ENCODE results near the gene IQCE.

Gene IQCE

GRCh38 chr7:2637066-2637471 is 78.3 kb downstream of the IQCE start:
- no peak for DNase-seq
- Histone ChIP-seq H3K9me3 (ENCODE audit: severe bottlenecking) (no peaks in the 10 kb centered on the region), H3K4me3 (ENCODE audit: low read depth, low read length) (no peak overlapping the region), H3K27ac (no peak overlapping the region), H3K27me3 (ENCODE audit: insufficient read depth, low read depth, severe bottlenecking) (no peaks in the 10 kb centered on the region), H3K36me3 (peaks cover 39% of the 10 kb centered on the region)
- no peak for TF ChIP-seq CTCF (IDR thresholded peaks at IDR 0.05; ENCODE audit: low read depth, low read length)

DNA sequence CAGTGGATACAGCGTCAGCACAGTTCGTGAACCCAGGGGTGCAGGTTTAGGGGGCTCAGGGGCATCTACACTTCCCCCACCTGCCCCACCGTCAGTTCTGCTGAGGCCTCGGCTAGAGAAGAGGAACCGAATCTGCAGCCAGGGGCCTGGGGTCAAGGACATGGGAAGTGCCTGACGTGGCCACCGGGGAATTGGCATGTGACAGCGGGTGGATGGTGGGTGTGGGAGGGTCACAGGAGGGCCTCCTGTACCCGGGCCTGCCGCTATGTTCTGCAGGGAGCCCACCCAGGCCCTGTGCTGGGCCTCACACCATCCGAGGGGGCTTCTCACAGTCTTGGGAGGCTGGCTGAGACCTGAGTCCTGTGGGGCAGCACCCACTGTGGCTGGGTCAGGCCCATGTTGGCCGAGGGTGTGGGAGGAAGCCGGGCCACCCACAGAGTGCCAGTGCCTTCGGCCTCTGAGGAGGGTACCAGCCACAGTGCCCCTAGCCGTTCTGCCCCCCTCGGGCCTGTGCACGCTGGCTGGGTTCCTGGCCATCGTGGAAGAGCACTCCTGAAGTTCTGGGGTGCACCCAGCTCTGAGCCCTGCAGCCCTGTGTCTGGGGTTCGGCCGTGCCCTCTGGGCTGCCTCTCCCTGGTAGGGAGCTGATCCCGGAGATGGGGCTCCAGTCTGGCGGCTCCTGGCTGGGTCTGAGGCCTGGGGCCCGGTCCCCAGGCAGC is 78.9 kb downstream of the IQCE start:
- H3K36me3 ChIP-seq = peaks cover 41% of the 10 kb centered on the region
- no peak for DNase-seq
- H3K4me3 ChIP-seq (ENCODE audit: low read depth, low read length) = no peak overlapping the region
- no peak for TF ChIP-seq CTCF (IDR thresholded peaks at IDR 0.05; ENCODE audit: low read depth, low read length)
- no peak overlapping the region for H3K27ac ChIP-seq
- H3K9me3 ChIP-seq (ENCODE audit: severe bottlenecking) = no peaks in the 10 kb centered on the region
- no peaks in the 10 kb centered on the region for H3K27me3 ChIP-seq (ENCODE audit: insufficient read depth, low read depth, severe bottlenecking)

GRCh38 chr7:2638224-2638991 is 79.6 kb downstream of the IQCE start:
- H3K4me3 ChIP-seq (ENCODE audit: low read depth, low read length) = no peak overlapping the region

DNA sequence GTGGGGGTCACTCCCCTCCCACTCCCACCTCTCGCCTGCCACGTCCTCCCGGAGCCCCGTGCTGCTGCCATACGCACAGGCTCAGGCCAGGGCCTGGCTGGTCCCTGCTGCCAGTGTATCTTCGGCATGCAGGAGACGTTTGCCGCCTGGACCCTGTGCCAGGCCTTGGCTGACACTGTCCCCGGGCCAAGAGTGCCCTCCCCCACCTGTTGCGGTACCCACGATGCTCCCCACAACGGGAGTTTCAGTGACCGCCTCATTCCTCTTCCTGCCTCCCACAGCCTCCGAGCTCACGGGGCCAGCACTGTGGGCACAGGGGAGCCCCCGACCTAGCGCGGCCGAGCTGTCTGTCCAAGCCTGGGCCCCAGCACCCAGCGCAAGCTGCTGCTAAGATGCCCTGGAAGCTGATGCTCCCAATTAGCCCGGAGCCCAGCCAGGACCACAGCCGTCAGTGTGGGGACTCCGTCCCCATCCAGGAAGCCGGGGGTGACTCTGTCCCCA is 80.5 kb downstream of the IQCE start:
- no peaks in the 10 kb centered on the region for H3K9me3 ChIP-seq (ENCODE audit: severe bottlenecking)
- DNase-seq = no peak
- no peaks in the 10 kb centered on the region for H3K27me3 ChIP-seq (ENCODE audit: insufficient read depth, low read depth, severe bottlenecking)
- TF ChIP-seq CTCF (IDR thresholded peaks at IDR 0.05; ENCODE audit: low read depth, low read length) = no peak
- no peak overlapping the region for H3K4me3 ChIP-seq (ENCODE audit: low read depth, low read length)
- peaks cover 33% of the 10 kb centered on the region for H3K36me3 ChIP-seq
- no peak overlapping the region for H3K27ac ChIP-seq

More at GRCh38 chr7:2638224-2638991, 79.6 kb downstream of the IQCE start:
- Histone ChIP-seq H3K27ac (no peak overlapping the region), H3K36me3 (peaks cover 41% of the 10 kb centered on the region), H3K9me3 (ENCODE audit: severe bottlenecking) (no peaks in the 10 kb centered on the region), H3K27me3 (ENCODE audit: insufficient read depth, low read depth, severe bottlenecking) (no peaks in the 10 kb centered on the region)
- DNase-seq = no peak
- no peak for TF ChIP-seq CTCF (IDR thresholded peaks at IDR 0.05; ENCODE audit: low read depth, low read length)

GRCh38 chr7:2639695-2640481 is 81.1 kb downstream of the IQCE start:
- TF ChIP-seq CTCF (IDR thresholded peaks at IDR 0.05; ENCODE audit: low read depth, low read length) = no peak
- no peaks in the 10 kb centered on the region for H3K27me3 ChIP-seq (ENCODE audit: insufficient read depth, low read depth, severe bottlenecking)
- DNase-seq = no peak

More at GRCh38 chr7:2639695-2640481, 81.1 kb downstream of the IQCE start:
- Histone ChIP-seq H3K9me3 (ENCODE audit: severe bottlenecking) (no peaks in the 10 kb centered on the region), H3K4me3 (ENCODE audit: low read depth, low read length) (no peak overlapping the region), H3K27ac (no peak overlapping the region), H3K36me3 (peaks cover 28% of the 10 kb centered on the region)
